NCI-H510A (cell line): Measurements from ENCODE around the gene UBE2I.
A peak's percentile ranks its signal among the peaks of the same experiment; 100 is the strongest.
"Not testable (repeated sequence)": the region's sequence is repeated elsewhere in the genome, so short reads cannot be mapped to it uniquely, and the experiment has no call there.

Source experiments
- DNase-seq: peaks from one replicate; lab custom pipeline; 2025; lab: John Stamatoyannopoulos, UW

Gene UBE2I

GRCh38 chr16:1277617-1278282 lies 31.7 kb upstream of the UBE2I start:
- DNase-seq, result no peak

GRCh38 chr16:1278477-1278876 lies 31.0 kb upstream of the UBE2I start:
- DNase-seq, result no peak

- DNase-seq, result no peak
Observed at GRCh38 chr16:1279081-1279944, 30.1 kb upstream of the UBE2I start.

- no peak for DNase-seq
Observed at GRCh38 chr16:1279945-1280589, 29.4 kb upstream of the UBE2I start.

GRCh38 chr16:1280783-1281182 lies 28.7 kb upstream of the UBE2I start:
- no peak for DNase-seq

- no peak for DNase-seq
Observed at GRCh38 chr16:1281517-1281916, 27.9 kb upstream of the UBE2I start.

GRCh38 chr16:1282324-1282973 lies 27.0 kb upstream of the UBE2I start:
- DNase-seq, result no peak

- no peak for DNase-seq
Observed at GRCh38 chr16:1283296-1283695, 26.1 kb upstream of the UBE2I start.

GRCh38 chr16:1283996-1284616 lies 25.3 kb upstream of the UBE2I start:
- DNase-seq, result no peak

GRCh38 chr16:1285669-1286512 lies 23.5 kb upstream of the UBE2I start:
- DNase-seq, result no peak

- DNase-seq, result no peak
Observed at GRCh38 chr16:1286513-1287094, 22.8 kb upstream of the UBE2I start.

- DNase-seq, result no peak
Observed at GRCh38 chr16:1287982-1288670, 21.3 kb upstream of the UBE2I start.

- DNase-seq, result peak; percentile 50
Observed at GRCh38 chr16:1288813-1289476, 20.5 kb upstream of the UBE2I start.

- DNase-seq, result no peak
Observed at GRCh38 chr16:1289477-1289866, 20.0 kb upstream of the UBE2I start.

- no peak for DNase-seq
Observed at GRCh38 chr16:1290063-1290501, 19.4 kb upstream of the UBE2I start.

GRCh38 chr16:1290860-1291575 lies 18.4 kb upstream of the UBE2I start:
- DNase-seq, result no peak

GRCh38 chr16:1291576-1291974 lies 17.9 kb upstream of the UBE2I start:
- DNase-seq, result peak; percentile 55

- DNase-seq, result not testable (repeated sequence)
Observed at GRCh38 chr16:1292208-1292607, 17.2 kb upstream of the UBE2I start.

GRCh38 chr16:1292808-1293207 lies 16.6 kb upstream of the UBE2I start:
- not testable (repeated sequence) for DNase-seq
